HG03565 (cell line): ENCODE measurements around the gene GTF2E1.
A peak's percentile ranks its signal among the peaks of the same experiment; 100 is the strongest.
"Not testable (repeated sequence)": the region's sequence is repeated elsewhere in the genome, so short reads cannot be mapped to it uniquely, and the experiment has no call there.

Experiments
- ATAC-seq: cut with Tn5 transposase; IDR thresholded peaks from one replicate; pipeline ENCODE4 v1.9.1; 2021; ENCODE audit warnings: mild to moderate bottlenecking, moderate library complexity; ENCODE audit not compliant: unreplicated experiment

The GTF2E1 gene

DNA sequence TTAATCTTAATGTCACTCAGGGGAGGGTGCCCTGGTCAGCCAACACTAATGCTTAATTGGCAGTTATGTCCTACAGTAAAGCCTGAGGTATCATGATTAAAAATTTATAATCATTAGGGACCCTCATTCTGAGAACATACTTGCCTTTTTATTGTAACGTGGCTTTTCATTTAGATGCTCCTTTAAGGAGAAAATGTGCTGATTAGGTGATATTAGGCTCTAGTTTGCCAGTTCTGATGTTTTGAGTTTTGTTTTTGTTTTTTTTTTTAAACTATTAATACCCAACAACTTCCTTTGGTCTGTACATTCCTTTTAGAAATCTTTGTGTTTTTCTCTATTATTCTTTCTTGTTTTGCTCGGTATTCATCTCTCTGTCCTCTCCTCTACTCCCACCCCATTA is 10.3 kb downstream of the GTF2E1 start:
- no peak for ATAC-seq

DNA sequence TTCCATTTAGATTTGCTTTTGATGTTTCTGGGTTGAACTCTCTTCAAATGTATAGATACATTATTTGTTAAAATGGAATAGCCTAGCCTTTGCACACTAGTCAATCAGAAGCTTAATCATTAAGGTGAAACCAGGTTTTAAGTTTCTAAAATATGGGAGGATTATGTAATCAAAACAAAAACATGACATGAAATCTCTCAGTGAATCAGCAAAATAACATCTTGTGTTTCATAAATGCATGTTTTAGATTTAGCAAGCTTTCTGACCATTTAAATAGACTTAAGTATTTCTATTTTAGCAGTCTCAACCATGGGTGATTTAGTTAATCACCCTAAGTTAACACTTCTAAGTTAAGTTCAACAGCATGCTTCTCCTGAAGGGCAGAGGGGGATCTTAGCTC is 11.3 kb downstream of the GTF2E1 start:
- ATAC-seq = no peak

DNA sequence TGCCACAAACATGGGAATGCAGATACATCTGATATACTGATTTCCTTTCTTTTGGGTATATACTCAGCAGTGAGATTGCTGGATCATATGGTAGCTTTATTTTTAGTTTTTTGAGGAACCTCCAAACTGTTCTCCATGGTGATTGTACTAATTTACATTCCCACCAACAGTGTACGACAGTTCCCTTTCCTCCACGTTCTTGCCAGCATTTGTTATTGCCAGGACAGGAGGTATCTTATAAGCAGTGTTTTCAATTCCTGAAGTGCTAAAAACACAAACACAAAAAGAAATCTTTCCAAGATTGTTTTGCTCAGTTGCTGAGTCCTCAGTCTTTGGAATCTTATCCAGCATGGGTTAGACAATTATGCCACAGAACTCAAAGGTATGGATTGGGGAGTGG is 13.5 kb downstream of the GTF2E1 start:
- no peak for ATAC-seq

DNA sequence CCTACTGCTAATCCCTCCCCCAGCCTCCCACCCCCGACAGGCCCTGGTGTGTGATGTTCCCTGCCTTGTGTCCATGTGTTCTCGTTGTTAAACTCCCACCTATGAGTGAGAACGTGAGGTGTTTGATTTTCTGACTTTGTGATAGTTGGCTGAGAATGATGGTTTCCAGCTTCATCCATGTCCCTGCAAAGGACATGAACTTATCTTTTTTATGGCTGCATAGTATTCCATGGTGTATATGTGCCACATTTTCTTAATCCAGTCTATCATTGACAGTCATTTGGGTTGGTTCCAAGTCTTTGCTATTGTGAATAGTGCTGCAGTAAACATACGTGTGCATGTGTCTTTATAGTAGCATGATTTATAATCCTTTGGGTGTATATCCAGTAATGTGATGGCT is 16.0 kb downstream of the GTF2E1 start:
- not testable (repeated sequence) for ATAC-seq

DNA sequence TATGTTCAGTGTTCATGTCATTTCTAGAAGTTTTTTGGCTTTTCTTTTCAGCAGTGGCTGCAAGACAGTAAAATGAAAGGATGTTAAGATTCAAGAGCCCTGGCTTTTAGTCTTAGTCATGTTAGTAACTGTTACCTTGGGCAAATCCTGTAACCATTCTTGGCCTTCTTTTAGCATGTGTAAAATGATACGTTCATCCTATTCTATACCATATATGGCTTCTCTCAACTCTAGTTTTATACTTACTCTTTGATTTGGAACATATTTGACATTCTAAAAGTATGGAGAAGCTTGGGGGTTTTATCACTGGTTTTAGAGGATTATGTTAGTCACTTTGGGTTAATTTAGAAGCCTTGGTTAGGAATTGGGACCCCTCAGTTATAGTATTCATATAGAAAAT is 20.1 kb downstream of the GTF2E1 start:
- ATAC-seq = no peak

DNA sequence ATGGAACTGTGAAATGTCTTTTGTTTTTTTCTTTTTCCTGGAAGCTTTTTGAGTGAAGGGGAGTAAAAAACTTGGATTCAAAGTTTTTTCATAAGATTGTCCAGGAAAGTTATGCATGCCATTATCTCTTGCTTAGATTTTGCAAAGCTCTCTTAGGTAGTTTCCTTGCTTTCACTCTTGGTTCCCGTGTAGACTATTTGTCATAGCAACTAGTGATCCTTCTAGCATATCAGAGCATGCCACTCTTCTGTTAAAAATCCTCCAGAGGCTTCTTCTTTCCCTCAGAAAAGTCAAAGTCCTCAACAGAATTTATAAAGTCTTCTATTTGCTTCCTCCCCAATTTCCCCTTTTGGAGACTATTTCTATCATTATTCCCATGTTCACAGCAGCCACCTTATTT is 21.1 kb downstream of the GTF2E1 start:
- ATAC-seq = peak; percentile 81

DNA sequence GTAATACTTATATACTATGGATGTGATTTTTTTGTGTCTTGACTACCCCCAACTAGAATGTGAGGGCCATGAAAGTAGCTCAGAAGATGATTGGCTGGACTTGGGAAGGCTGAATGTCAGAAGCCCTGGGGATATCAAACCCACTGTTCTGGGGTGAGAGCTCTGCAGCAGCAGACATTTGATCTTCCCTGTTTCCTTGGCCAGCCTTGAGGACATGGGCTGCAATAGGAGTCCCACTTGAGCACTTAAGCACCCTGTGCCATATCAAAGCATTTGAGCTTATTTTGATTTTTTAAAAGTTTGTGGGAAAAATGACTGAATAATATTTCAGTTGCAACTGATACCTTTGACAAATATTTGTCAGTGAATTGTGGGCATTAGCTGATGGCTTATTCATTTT is 21.7 kb downstream of the GTF2E1 start:
- no peak for ATAC-seq

DNA sequence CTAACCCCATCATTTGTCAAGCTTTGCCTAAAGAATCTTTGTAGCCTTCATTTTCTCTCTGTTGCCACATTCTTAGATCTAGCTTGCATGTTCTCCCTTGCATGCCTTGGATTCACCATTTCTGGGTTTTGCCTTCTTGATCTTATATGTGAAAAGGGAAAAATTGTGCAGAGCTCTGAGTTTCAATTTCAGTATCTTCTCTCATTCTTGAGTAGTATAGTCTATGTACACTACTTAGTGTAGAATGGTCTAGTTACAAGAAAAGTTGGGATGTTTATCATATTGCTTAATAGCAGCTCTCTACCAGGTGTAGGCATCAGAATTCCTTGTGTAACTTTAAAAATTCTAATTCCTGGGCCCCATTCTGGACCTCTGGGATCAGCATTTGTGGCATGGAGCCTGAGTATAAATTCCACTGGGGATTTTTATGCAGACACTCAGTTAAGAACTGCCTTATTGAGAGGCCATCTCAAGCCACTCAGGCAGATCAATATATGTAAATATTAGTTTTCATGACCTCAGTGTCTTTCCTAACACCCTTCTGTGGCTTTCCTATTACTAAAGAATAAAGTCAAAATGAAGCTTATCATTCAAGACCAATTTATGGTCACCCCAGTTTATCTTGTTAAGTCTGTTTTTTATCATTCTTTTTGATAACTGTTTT is 23.4 kb downstream of the GTF2E1 start:
- peak; percentile 42 for ATAC-seq

DNA sequence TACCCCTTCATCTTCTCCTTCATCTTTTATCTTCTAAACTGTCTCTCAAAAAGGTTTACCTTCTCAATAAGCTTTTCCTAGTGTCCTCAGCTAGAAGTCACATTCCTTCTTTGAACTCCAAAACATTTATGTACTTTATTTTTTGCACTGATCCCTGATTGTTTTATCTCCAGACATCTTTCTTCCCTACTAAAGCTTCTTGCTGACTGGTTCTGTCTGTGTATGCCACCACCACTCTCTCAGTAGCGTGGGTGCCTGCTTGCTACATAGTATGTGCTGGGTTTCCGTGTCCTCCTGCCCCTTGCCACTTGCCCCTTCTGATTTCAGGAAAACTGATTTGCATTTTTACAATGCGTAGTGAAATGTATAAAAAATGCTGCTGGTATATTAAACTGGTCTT is 24.0 kb downstream of the GTF2E1 start:
- no peak for ATAC-seq

DNA sequence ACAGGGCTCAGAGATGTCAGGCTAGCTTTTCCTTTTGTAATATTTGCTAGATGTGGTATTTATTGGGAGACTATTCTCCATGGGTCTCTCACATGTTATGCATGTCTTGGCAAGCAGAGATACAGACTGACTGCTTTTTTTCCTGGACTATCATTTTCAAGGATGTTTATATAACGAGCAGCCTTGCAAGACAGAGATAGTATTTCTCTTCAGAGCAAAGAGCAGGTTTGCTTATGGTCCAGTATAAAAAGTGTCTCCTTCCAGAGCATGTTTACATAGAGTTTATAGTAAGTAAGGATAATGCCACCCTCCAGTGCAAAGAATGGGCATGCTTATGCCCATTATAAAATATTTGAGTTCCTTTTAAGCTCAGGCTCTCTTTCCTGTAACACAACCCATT is 24.6 kb downstream of the GTF2E1 start:
- ATAC-seq = no peak

DNA sequence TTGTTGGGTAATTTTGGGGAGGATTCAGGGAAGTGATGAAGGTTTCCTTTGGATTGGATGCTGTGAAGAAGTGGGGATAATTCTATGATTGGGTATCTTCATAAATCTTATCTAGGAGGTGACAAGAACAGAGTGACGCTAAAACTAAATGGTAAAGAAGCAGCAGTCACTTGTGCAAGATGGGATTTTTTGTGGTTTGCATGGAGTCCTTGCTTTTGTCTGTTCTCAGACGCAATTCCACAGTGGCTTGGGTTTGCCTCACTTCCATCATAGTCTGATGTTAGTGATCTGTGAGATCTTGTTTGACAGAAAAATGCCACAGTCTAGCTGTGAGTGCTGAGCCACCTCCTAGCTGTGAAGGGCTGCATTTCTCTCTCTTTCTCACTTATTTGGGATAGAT is 26.9 kb downstream of the GTF2E1 start:
- no peak for ATAC-seq

DNA sequence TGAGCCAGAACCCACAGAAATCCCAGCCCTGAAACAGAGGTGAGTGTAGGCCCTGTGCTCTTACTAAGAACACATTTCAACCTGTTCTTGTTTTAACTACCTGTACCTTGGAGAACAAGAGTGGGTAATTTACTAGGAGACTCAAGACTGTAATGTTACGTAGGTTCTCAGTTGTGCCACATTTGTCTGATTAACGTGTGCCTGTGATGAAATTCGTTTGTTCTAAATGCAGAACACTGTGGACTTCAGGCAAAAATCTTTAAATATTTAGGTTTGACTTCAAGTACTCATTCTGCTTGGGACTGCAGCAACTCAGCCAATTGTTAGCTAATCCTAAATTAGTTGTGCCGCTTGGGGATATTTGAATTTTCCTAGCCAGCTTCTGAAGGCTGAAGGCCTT is 28.3 kb downstream of the GTF2E1 start:
- no peak for ATAC-seq

DNA sequence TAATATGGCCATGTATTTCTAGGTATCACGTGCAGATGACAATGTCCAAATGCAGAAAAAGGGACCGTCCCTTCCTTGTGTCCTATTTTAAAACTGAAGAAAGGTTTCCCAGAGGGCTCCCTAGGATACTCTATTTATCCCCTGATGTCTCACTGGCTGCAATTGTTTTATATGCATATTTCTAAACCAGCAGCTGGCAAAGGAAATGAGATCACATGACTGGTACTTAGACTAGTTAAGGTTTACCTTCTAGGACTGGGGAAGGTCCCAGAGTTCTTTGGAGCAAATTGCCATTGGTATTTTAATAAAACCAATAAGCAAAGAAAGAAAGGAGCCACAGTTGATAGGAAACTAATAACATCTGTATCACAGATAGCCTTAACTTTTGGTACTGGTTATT is 29.5 kb downstream of the GTF2E1 start:
- no peak for ATAC-seq

DNA sequence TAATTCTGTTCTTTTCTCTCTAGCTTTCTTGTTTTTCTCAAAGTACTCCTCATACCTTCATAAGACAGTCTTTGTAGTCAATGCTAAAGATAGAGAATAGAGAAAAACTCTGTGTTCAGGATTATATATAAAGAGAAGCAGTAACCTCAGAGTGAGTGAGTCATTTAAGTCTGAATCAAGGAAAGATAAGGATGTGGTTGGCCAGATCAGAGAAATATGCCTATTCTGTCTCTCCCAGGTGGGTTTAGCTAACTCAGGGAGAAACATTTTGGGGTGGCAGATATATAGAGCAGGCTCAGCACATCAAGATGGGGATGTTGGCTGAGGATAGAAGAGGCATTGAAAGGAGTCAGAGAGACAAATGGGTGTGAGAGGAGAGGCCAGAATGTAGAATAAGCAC is 31.4 kb downstream of the GTF2E1 start:
- peak; percentile 91 for ATAC-seq

DNA sequence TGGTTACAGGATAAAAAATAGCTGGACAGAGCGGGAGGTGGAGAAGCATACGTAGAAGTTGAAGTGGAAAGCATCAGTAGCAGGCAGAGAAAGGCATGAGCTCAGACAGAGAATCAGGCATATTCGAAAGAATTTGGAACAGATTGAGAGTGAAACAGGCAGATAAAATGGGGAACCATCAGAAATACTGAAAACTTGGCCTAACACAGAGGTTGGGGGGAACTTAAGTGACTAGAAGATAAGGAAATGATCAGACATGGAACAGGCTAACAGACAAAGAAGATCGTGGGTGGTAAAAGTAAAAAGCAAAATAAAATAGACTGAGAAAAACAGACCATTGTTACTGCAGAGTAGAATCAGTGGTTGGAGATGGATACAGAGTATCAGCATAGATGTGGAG is 32.9 kb downstream of the GTF2E1 start:
- no peak for ATAC-seq

DNA sequence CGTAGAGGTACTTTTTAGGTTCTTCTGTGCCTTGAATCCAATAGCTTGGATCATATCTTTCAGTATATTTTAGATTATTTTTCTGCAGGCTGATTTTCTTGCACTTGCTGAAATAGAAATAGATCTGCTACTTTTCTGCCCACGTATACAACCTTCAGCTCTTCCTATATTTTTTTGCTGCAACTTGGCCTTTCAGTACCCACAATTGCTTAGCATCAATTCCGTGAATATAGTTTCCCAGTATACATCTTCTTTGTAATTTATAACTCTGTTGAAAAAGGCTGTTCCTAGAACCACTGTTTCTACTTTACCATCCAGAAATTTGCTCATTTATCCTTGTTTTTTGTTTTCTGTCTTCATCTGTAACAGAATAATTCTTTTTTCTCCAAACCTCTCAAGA is 36.2 kb downstream of the GTF2E1 start:
- ATAC-seq = no peak

DNA sequence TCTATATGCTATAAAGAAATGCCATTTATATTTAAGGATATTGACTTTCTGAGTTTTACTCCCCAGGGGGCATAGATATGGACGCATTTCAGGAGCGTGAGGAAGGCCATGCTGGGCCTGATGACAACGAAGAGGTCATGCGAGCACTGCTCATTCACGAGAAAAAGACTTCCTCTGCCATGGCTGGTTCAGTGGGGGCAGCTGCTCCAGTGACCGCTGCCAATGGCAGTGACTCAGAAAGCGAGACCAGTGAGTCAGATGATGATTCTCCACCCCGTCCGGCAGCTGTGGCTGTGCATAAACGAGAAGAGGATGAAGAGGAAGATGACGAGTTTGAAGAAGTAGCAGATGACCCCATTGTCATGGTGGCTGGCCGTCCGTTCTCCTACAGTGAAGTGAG is 38.4 kb downstream of the GTF2E1 start:
- ATAC-seq = peak; percentile 95

DNA sequence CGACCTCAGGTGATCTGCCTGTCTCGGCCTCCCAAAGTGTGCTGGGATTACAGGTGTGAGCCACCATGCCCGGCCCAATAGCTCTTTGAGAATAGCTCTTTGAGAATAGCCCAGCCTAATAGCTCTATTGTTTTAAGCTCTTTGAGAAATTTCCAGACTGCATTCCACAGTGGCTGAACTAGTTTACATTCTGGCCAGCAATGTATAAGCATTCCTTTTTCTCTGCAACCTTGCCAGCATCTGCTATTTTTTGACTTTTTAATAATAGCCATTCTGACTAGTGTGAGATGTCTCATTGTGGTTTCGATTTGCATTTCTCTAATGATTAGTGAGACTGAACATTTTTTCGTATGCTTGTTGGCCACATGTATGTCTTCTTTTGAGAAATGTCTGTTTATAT is 43.3 kb downstream of the GTF2E1 start:
- peak; percentile 51 for ATAC-seq

DNA sequence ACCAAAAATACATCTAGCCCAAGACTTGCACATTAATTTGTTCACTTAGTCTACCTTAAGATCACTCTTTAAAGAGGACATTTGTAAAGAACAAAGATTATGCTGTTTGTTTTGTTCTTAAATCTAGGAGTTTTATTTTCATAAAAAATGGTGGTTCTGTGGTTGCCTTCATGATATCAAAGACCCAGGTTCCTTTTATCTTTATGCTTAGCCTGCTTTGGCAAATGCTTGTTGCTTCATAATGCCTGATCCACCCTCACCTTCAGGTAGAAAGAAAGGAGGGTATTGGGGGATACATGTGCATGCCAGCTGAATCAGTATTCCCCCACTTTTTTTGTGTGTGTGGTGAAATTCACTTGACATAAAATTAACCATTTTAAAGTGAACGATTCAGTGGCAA is 48.5 kb downstream of the GTF2E1 start:
- ATAC-seq = no peak

DNA sequence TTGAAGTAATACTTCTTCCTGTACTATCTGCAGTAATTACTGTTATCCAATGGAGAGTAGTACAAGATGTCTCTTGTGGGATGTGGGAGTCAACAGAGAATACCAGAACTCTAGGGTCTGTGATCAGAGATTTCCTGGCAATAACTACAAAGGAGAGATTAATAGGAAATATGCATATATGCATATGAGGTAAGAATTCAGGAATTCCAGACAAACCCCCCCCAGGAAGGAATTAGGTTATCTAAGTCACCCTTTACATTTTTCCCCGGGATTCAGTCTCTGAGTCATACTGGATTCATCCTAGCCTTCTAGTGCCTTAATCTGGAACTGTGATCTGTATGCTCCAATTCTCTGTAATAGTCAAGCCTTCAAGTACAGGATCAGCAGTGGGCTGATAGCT is 49.4 kb downstream of the GTF2E1 start:
- ATAC-seq = no peak

DNA sequence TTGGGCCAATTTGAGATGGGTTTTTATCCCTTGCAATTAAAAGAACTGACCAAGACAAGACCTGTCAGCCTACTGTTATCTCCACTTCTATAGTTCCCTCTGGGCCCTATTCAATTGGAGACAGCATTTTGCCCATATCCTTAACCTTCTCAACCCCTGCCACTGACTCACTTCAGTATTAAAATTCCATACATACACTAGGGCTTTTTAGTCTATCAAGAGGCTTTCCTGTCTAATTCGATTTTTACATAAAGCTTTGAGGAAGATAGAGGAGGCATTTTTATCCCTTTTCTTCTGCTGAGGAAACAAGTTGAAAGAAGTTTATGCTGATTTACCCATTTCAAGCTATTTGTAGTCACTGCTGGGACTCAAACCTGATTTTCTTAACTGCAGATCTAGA is 51.1 kb downstream of the GTF2E1 start:
- no peak for ATAC-seq

DNA sequence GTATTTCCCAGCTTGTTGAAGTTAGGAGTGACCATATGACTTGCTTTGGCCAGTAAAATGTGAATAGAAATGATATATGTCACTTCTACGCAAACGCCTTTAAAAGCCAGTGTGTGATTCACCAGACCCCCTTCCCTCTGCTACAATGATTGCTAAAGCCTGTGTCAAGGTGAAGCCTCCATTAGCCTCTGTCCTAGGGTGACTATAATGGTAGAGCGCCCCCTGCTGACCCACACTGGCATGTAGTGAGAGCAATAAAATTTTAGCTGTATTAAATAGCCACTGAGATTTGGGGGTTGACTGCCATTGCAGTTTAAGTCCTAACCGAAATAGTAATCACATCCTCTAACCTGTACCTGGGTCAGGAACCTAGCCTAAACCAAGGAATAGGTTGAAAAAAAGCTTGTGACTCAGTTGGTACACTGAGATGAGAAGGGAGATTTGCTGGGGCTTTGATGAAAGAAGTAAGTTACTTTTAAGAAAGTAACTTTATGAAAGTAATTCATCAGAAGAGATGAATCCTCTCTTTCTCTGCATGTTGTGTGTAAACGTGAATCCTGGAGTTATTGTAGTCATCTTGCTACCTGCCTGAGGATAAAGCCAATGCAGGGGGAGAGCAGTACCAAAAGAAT is 52.6 kb downstream of the GTF2E1 start:
- peak; percentile 93 for ATAC-seq

DNA sequence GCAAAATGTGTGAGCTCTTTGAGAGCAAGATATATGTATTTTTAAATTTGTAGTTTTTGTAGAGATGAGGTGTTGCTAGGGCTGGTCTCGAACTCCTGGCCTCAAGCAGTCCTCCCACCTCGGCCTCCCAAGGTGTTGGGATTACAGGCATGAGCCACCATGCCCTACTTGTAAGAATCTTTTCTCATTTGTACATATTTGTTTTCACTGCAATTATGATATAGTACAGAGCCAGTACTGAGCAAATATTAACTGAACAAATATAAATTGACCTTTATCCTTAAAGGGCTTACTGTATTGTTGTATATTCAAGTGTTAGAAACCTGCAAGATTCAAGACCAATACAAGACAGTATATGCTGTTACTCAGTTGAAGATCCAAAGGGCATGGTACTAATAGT is 53.4 kb downstream of the GTF2E1 start:
- no peak for ATAC-seq
